ENCODE measurements around the gene TRIP12.
"Not testable (repeated sequence)": the region's sequence is repeated elsewhere in the genome, so short reads cannot be mapped to it uniquely, and the experiment has no call there.

The TRIP12 gene

GRCh38 chr2:229852565-229852964 lies 69.2 kb downstream of the TRIP12 start:
- no peak overlapping the region for H3K4me3 ChIP-seq (ENCODE audit: low read depth, low read length)
- TF ChIP-seq, protein P1, sequence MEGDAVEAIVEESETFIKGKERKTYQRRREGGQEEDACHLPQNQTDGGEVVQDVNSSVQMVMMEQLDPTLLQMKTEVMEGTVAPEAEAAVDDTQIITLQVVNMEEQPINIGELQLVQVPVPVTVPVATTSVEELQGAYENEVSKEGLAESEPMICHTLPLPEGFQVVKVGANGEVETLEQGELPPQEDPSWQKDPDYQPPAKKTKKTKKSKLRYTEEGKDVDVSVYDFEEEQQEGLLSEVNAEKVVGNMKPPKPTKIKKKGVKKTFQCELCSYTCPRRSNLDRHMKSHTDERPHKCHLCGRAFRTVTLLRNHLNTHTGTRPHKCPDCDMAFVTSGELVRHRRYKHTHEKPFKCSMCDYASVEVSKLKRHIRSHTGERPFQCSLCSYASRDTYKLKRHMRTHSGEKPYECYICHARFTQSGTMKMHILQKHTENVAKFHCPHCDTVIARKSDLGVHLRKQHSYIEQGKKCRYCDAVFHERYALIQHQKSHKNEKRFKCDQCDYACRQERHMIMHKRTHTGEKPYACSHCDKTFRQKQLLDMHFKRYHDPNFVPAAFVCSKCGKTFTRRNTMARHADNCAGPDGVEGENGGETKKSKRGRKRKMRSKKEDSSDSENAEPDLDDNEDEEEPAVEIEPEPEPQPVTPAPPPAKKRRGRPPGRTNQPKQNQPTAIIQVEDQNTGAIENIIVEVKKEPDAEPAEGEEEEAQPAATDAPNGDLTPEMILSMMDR (IDR thresholded peaks at IDR 0.05; ENCODE audit: insufficient read depth, low read length, missing control alignments), result no peak
- ChIA-PET POLR2A (interaction anchor here (0.7 to 1.1 kb wide), 2 partner anchors 47 to 48 kb away, joined by 3 read pairs; no protein-coding TSS in a partner anchor), CTCF (interaction anchor here (0.6 to 2.3 kb wide), 4 partner anchors 9 to 71 kb away, joined by 3 to 13 read pairs (median 4); no protein-coding TSS in a partner anchor)
- DNase-seq (ENCODE audit: low read depth, low spot score), result no peak

GRCh38 chr2:229851870-229852269 lies 69.9 kb downstream of the TRIP12 start:
- TF ChIP-seq, protein P1 (IDR thresholded peaks at IDR 0.05; ENCODE audit: insufficient read depth, low read length, missing control alignments), result no peak
- ChIA-PET POLR2A (no interaction called here), CTCF (interaction anchor here (0.6 to 2.3 kb wide), 4 partner anchors 10 to 70 kb away, joined by 3 to 13 read pairs (median 4); no protein-coding TSS in a partner anchor)
- DNase-seq (ENCODE audit: low read depth, low spot score), result no peak
- no peak overlapping the region for H3K4me3 ChIP-seq (ENCODE audit: low read depth, low read length)

- H3K4me3 ChIP-seq (ENCODE audit: low read depth, low read length); CTCF ChIA-PET; POLR2A ChIA-PET; DNase-seq (ENCODE audit: low read depth, low spot score): not testable (repeated sequence)
These were observed 71.2 kb downstream of the TRIP12 start for GRCh38 chr2:229850355-229851275.

- no peak for DNase-seq (ENCODE audit: low read depth, low spot score)
- TF ChIP-seq, protein P1 (IDR thresholded peaks at IDR 0.05; ENCODE audit: insufficient read depth, low read length, missing control alignments), result no peak
- ChIA-PET CTCF (no interaction called here), POLR2A (no interaction called here)
- H3K4me3 ChIP-seq (ENCODE audit: low read depth, low read length), result no peak overlapping the region
These were observed 72.7 kb downstream of the TRIP12 start for GRCh38 chr2:229849073-229849472.

GRCh38 chr2:229843613-229844012 lies 78.2 kb downstream of the TRIP12 start:
- TF ChIP-seq, protein P1 (IDR thresholded peaks at IDR 0.05; ENCODE audit: insufficient read depth, low read length, missing control alignments), result no peak
- H3K4me3 ChIP-seq (ENCODE audit: low read depth, low read length), result no peak overlapping the region
- DNase-seq (ENCODE audit: low read depth, low spot score), result no peak
- CTCF ChIA-PET, result no interaction called here
- POLR2A ChIA-PET, result no interaction called here

DNA sequence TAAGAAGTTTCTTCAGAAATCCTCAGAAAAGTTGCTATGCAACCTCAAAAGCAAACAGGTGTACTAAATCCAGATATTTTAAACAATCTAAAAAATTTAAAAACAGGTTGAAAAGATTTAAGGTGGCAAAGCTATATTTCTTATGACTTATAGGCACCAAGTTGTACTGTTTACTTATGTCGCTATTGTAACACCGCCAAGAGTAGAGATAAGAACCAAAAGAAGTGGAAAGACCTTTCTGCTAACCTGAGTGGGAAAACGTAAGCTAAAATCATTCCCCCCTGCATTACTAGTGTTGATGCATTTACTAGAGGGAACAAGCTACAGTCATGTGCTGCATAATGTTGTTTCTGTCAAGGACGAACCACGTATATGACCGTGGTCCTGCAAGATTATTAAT lies 83.1 kb downstream of the TRIP12 start:
- ChIA-PET CTCF (interaction anchor here (0.6 to 1.1 kb wide), 3 partner anchors 22 to 56 kb away, joined by 3 read pairs; no protein-coding TSS in a partner anchor), POLR2A (no interaction called here)
- TF ChIP-seq, protein P1 (IDR thresholded peaks at IDR 0.05; ENCODE audit: insufficient read depth, low read length, missing control alignments), result no peak
- H3K4me3 ChIP-seq (ENCODE audit: low read depth, low read length), result no peak overlapping the region
- no peak for DNase-seq (ENCODE audit: low read depth, low spot score)

Measured in AG04449 (cell line).